ENCODE data around the gene LIX1L. TPM values are rescaled to one million over a fixed set of nuclear protein-coding genes. Genes with fewer than 3 reads are reported as not detected.

LIX1L gene
- total RNA-seq, 1 donor from 2014 or later: 25.0 TPM

GRCh38 chr1:145982010-145982723 is 24.4 kb upstream of the LIX1L start:
- Histone ChIP-seq H3K4me3 (no peak overlapping the region), H3K4me1 (peaks cover 74% of the 10 kb centered on the region), H3K27me3 (no peaks in the 10 kb centered on the region), H3K27ac (peak overlapping the region; percentile 95), H3K9me3 (no peaks in the 10 kb centered on the region), H3K36me3 (no peaks in the 10 kb centered on the region)
- intact Hi-C loops (cut with DNase I): no loop called here
- TF ChIP-seq POLR2AphosphoS5 (IDR thresholded peaks at IDR 0.05; ENCODE audit: insufficient read depth in 1 of 2, low read depth in 1 of 2) (peak in 1 of 2 donors; percentile 53), POLR2A (IDR thresholded peaks at IDR 0.05) (no peak)
- TF ChIP-seq, protein P1, sequence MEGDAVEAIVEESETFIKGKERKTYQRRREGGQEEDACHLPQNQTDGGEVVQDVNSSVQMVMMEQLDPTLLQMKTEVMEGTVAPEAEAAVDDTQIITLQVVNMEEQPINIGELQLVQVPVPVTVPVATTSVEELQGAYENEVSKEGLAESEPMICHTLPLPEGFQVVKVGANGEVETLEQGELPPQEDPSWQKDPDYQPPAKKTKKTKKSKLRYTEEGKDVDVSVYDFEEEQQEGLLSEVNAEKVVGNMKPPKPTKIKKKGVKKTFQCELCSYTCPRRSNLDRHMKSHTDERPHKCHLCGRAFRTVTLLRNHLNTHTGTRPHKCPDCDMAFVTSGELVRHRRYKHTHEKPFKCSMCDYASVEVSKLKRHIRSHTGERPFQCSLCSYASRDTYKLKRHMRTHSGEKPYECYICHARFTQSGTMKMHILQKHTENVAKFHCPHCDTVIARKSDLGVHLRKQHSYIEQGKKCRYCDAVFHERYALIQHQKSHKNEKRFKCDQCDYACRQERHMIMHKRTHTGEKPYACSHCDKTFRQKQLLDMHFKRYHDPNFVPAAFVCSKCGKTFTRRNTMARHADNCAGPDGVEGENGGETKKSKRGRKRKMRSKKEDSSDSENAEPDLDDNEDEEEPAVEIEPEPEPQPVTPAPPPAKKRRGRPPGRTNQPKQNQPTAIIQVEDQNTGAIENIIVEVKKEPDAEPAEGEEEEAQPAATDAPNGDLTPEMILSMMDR (IDR thresholded peaks at IDR 0.05): no peak
- DNase-seq (ENCODE audit: extremely low spot score in 2 of 2): peak in 1 of 2 donors; percentile 88

DNA sequence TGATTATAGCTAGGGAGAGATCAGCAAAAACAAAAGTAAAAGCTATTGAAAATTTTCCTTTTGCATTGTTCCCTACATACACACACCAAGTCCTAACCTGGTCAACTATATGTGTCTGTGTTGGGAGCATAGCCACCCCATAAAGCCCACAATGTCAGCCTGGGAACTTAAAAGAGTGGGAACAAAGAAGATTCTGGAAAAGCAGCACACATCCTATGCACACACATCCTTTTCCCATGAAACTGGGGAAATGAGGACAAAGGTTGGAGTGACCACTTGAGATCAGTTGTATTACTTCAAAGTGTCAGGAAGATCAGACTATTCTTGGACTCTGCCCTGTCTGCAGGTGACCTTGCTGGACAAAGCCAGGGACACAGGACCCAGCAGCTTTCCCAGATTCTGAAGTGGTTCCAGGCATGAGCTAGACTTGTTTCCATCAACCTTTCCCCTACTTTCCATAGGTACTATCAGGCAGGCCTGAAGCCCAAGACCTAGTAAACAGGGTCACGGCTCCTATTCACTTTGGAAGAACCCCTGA is 22.7 kb upstream of the LIX1L start:
- Histone ChIP-seq H3K27me3 (no peaks in the 10 kb centered on the region), H3K4me1 (peaks cover 66% of the 10 kb centered on the region), H3K4me3 (no peak overlapping the region), H3K36me3 (no peaks in the 10 kb centered on the region), H3K9me3 (no peaks in the 10 kb centered on the region), H3K27ac (peak overlapping the region; percentile 95)
- intact Hi-C loops (cut with DNase I): no loop called here
- peak in 1 of 2 donors; percentile 91 for DNase-seq (ENCODE audit: extremely low spot score in 2 of 2)
- TF ChIP-seq POLR2AphosphoS5 (IDR thresholded peaks at IDR 0.05; ENCODE audit: insufficient read depth in 1 of 2, low read depth in 1 of 2) (no peak), POLR2A (IDR thresholded peaks at IDR 0.05) (no peak)
- TF ChIP-seq, protein P1 (IDR thresholded peaks at IDR 0.05): no peak

GRCh38 chr1:145979746-145980456 is 22.1 kb upstream of the LIX1L start:
- H3K4me1 ChIP-seq: peaks cover 60% of the 10 kb centered on the region
- peak overlapping the region; percentile 24 to 37 for H3K4me3 ChIP-seq
- H3K27me3 ChIP-seq: no peaks in the 10 kb centered on the region
- TF ChIP-seq POLR2AphosphoS5 (IDR thresholded peaks at IDR 0.05; ENCODE audit: insufficient read depth in 1 of 2, low read depth in 1 of 2) (peak in 1 of 2 donors; percentile 41), POLR2A (IDR thresholded peaks at IDR 0.05) (peak in 1 of 2 donors; percentile 68)
- TF ChIP-seq, protein P1 (IDR thresholded peaks at IDR 0.05): no peak
- no peak for DNase-seq (ENCODE audit: extremely low spot score in 2 of 2)
- intact Hi-C loops (cut with DNase I): loop anchor here (2.0 kb wide), 1 partner anchor 17 kb away; the partner anchor contains the start of gene TXNIP
- peak overlapping the region; percentile 95 for H3K27ac ChIP-seq
- H3K9me3 ChIP-seq: no peaks in the 10 kb centered on the region
- H3K36me3 ChIP-seq: no peaks in the 10 kb centered on the region

DNA sequence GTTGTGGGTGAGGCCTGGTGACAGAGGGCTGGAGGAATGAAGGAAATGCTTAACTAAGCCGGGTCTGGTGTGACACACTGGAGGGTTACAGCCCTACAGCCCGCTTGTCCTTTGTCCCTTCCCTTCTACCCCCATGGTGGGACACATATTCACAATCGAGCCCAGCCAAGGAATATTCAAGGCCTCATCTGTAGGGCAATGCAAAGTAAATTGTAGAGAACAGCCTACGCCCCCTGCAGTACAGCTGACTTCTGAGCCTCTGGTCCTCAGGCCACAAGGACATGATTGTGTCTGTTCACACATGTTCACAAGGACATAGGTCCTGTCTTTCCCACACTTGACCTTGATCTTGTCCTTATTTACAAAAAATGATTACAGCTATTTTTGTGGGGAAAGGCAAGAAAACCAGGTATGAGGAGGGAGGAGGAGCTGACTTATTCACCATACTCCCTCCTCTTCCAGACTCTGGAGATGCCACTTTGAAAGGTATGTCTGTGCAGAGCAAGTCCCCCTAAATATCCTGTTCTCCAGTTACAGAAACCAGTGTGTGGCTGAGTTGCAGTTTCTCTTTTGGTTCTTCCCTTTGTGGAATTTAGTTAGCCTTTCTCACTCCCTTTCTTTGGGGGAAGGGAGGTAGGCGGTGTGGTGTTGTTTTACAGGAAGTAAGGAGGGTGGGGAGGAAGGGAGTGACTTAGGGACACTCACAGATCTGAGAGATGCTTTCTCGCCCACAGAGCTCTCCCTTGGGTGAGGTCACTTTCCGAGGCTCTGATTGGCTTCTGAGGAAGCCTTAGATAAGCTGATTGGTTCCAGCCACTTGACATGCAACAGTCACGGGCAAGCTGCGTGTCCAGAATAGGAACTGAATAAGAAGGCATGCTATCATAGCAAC is 21.3 kb upstream of the LIX1L start:
- Histone ChIP-seq H3K9me3 (no peaks in the 10 kb centered on the region), H3K27ac (peak overlapping the region; percentile 95), H3K36me3 (no peaks in the 10 kb centered on the region), H3K4me1 (peaks cover 52% of the 10 kb centered on the region), H3K4me3 (peak overlapping the region; percentile 24 to 45), H3K27me3 (no peaks in the 10 kb centered on the region)
- TF ChIP-seq POLR2AphosphoS5 (IDR thresholded peaks at IDR 0.05; ENCODE audit: insufficient read depth in 1 of 2, low read depth in 1 of 2) (peak; percentile 67 to 100), POLR2A (IDR thresholded peaks at IDR 0.05) (peak; percentile 8 to 54)
- TF ChIP-seq, protein P1 (IDR thresholded peaks at IDR 0.05): no peak
- intact Hi-C loops (cut with DNase I): loop anchor here (2.0 kb wide), 1 partner anchor 18 kb away; the partner anchor contains the start of gene TXNIP
- DNase-seq (ENCODE audit: extremely low spot score in 2 of 2): peak in 1 of 2 donors; percentile 100

All from vagina (tissue), 2 donors.